Measurements from ENCODE around the gene ATP8A2. TPM values are rescaled to one million over a fixed set of nuclear protein-coding genes. Genes with fewer than 3 reads are reported as not detected.
"Not testable (repeated sequence)": the region's sequence is repeated elsewhere in the genome, so short reads cannot be mapped to it uniquely, and the experiment has no call there.

Gene ATP8A2
- total RNA-seq (2014; rRNA removed; shearing (Covaris generic); ENCODE audit: low replicate concordance), result not detected in 2 replicates

GRCh38 chr13:25371875-25372283 is at the start of gene ATP8A2:
ATP8A2 (plus strand) TSS chr13:25371974; CDS start chr13:25372213, 239 bp downstream.
- DNase-seq, result no peak
- Histone ChIP-seq H3K36me3 (no peaks in the 10 kb centered on the region), H3K9me3 (no peaks in the 10 kb centered on the region), H3K4me3 (no peak within 1 kb of the TSS), H3K27me3 (peaks cover 54% of the 10 kb centered on the region)

GRCh38 chr13:25324100-25324499 is 47.7 kb upstream of the ATP8A2 start:
- DNase-seq, result no peak
- no peaks in the 10 kb centered on the region for H3K9me3 ChIP-seq
- H3K27me3 ChIP-seq, result no peaks in the 10 kb centered on the region
- peaks cover 82% of the 10 kb centered on the region for H3K36me3 ChIP-seq
- H3K4me3 ChIP-seq, result no peak overlapping the region

- peaks cover 86% of the 10 kb centered on the region for H3K36me3 ChIP-seq
- no peak overlapping the region for H3K4me3 ChIP-seq
- H3K27me3 ChIP-seq, result no peaks in the 10 kb centered on the region
- H3K9me3 ChIP-seq, result no peaks in the 10 kb centered on the region
- peak; percentile 44 for DNase-seq
Measured at GRCh38 chr13:25329706-25330105, 42.1 kb upstream of the ATP8A2 start.

- Histone ChIP-seq H3K4me3 (no peak overlapping the region), H3K9me3 (no peaks in the 10 kb centered on the region), H3K27me3 (no peaks in the 10 kb centered on the region), H3K36me3 (peaks cover 78% of the 10 kb centered on the region)
- DNase-seq, result no peak
Measured at GRCh38 chr13:25330541-25330940, 41.2 kb upstream of the ATP8A2 start.

GRCh38 chr13:25335856-25336255 is 35.9 kb upstream of the ATP8A2 start:
- peaks cover 73% of the 10 kb centered on the region for H3K36me3 ChIP-seq
- DNase-seq, result no peak
- no peak overlapping the region for H3K4me3 ChIP-seq
- H3K27me3 ChIP-seq, result no peaks in the 10 kb centered on the region
- H3K9me3 ChIP-seq, result no peaks in the 10 kb centered on the region

- no peaks in the 10 kb centered on the region for H3K9me3 ChIP-seq
- no peak overlapping the region for H3K4me3 ChIP-seq
- H3K36me3 ChIP-seq, result peaks cover 4% of the 10 kb centered on the region; the same call in 1 of the 2 replicates
- no peak for DNase-seq
- H3K27me3 ChIP-seq, result no peaks in the 10 kb centered on the region
Measured at GRCh38 chr13:25345576-25345975, 26.2 kb upstream of the ATP8A2 start.

- Histone ChIP-seq H3K4me3 (no peak overlapping the region), H3K27me3 (no peaks in the 10 kb centered on the region; the same call in 1 of the 2 replicates), H3K9me3 (no peaks in the 10 kb centered on the region), H3K36me3 (no peaks in the 10 kb centered on the region)
- no peak for DNase-seq
Measured at GRCh38 chr13:25347151-25347550, 24.6 kb upstream of the ATP8A2 start.

GRCh38 chr13:25351404-25351803 is 20.4 kb upstream of the ATP8A2 start:
- Histone ChIP-seq H3K9me3 (no peaks in the 10 kb centered on the region), H3K36me3 (no peaks in the 10 kb centered on the region), H3K4me3 (no peak overlapping the region), H3K27me3 (no peaks in the 10 kb centered on the region; the same call in 1 of the 2 replicates)
- no peak for DNase-seq

GRCh38 chr13:25352230-25352629 is 19.5 kb upstream of the ATP8A2 start:
- Histone ChIP-seq H3K4me3 (no peak overlapping the region), H3K27me3 (no peaks in the 10 kb centered on the region; the same call in 1 of the 2 replicates), H3K36me3 (no peaks in the 10 kb centered on the region), H3K9me3 (no peaks in the 10 kb centered on the region)
- no peak for DNase-seq

- Histone ChIP-seq H3K36me3 (no peaks in the 10 kb centered on the region), H3K27me3 (no peaks in the 10 kb centered on the region; the same call in 1 of the 2 replicates), H3K4me3 (no peak overlapping the region), H3K9me3 (no peaks in the 10 kb centered on the region)
- no peak for DNase-seq
Measured at GRCh38 chr13:25352806-25353205, 19.0 kb upstream of the ATP8A2 start.

GRCh38 chr13:25353344-25353743 is 18.4 kb upstream of the ATP8A2 start:
- Histone ChIP-seq H3K9me3 (no peaks in the 10 kb centered on the region), H3K27me3 (no peaks in the 10 kb centered on the region; the same call in 1 of the 2 replicates), H3K4me3 (no peak overlapping the region), H3K36me3 (no peaks in the 10 kb centered on the region)
- no peak for DNase-seq

GRCh38 chr13:25354377-25354776 is 17.4 kb upstream of the ATP8A2 start:
- H3K4me3 ChIP-seq, result no peak overlapping the region
- H3K9me3 ChIP-seq, result no peaks in the 10 kb centered on the region
- no peaks in the 10 kb centered on the region; the same call in 1 of the 2 replicates for H3K27me3 ChIP-seq
- DNase-seq, result no peak
- no peaks in the 10 kb centered on the region for H3K36me3 ChIP-seq

GRCh38 chr13:25360443-25360842 is 11.3 kb upstream of the ATP8A2 start:
- not testable (repeated sequence) for H3K9me3 ChIP-seq, H3K27me3 ChIP-seq, H3K4me3 ChIP-seq

GRCh38 chr13:25365720-25366235 is 6.0 kb upstream of the ATP8A2 start:
- no peak overlapping the region for H3K4me3 ChIP-seq

More at GRCh38 chr13:25360443-25360842, 11.3 kb upstream of the ATP8A2 start:
- DNase-seq, H3K36me3 ChIP-seq: not testable (repeated sequence)

GRCh38 chr13:25371158-25371874 is 458 bp upstream of the ATP8A2 start:
- Histone ChIP-seq H3K36me3 (no peaks in the 10 kb centered on the region), H3K27me3 (peaks cover 54% of the 10 kb centered on the region), H3K4me3 (no peak overlapping the region), H3K9me3 (no peaks in the 10 kb centered on the region)
- no peak for DNase-seq

More at GRCh38 chr13:25365720-25366235, 6.0 kb upstream of the ATP8A2 start:
- Histone ChIP-seq H3K9me3 (no peaks in the 10 kb centered on the region), H3K36me3 (no peaks in the 10 kb centered on the region), H3K27me3 (peaks cover 19% of the 10 kb centered on the region)
- no peak for DNase-seq

GRCh38 chr13:25372284-25373081 is 709 bp downstream of the ATP8A2 start:
- Histone ChIP-seq H3K9me3 (no peaks in the 10 kb centered on the region), H3K36me3 (no peaks in the 10 kb centered on the region), H3K4me3 (no peak overlapping the region), H3K27me3 (peaks cover 54% of the 10 kb centered on the region)
- DNase-seq, result no peak

- Histone ChIP-seq H3K4me3 (no peak overlapping the region), H3K27me3 (peaks cover 34% of the 10 kb centered on the region), H3K36me3 (no peaks in the 10 kb centered on the region), H3K9me3 (no peaks in the 10 kb centered on the region)
- DNase-seq, result no peak
Measured at GRCh38 chr13:25375727-25376358, 4.1 kb downstream of the ATP8A2 start.

Data from MG63 (cell line).